Measurements from ENCODE around the gene GSTM1.
"Not testable (repeated sequence)": the region's sequence is repeated elsewhere in the genome, so short reads cannot be mapped to it uniquely, and the experiment has no call there.

GSTM1 gene

DNA sequence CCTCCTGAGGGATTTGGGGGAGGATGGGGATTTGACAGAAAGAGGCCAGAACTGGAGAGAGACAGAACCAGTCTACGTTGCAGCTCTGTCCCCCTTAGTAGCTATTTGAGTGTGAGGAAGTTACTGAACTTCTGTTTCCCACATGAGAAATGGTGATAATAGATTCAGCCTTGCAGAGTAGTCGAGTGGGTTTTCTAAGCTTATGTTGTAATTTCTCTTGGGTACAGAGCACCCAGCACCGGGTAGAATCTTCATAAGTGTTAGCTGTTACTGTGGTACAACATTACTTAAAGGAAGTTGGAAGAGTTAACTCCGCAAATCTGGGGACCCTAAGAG lies 27.0 kb upstream of the GSTM1 start:
- DNase-seq: not testable (repeated sequence)

DNA sequence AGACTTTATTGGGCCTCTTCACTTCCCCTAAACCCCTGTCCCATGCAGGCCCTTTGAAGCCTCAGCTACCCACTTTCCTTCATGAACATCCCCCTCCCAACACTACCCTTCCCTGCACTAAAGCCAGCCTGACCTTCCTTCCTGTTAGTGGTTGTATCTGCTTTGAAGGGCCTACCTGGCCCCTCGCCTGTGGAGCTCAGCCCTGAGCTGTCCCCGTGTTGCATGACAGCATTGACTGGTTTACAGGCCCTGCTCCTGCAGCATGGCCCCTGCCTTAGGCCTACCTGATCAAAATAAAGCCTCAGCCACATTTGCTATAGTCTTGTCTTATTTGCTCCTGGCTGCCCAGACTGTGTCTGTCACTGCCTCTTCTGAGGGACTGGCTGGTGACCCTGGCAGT lies 26.2 kb upstream of the GSTM1 start:
- no peak for DNase-seq

DNA sequence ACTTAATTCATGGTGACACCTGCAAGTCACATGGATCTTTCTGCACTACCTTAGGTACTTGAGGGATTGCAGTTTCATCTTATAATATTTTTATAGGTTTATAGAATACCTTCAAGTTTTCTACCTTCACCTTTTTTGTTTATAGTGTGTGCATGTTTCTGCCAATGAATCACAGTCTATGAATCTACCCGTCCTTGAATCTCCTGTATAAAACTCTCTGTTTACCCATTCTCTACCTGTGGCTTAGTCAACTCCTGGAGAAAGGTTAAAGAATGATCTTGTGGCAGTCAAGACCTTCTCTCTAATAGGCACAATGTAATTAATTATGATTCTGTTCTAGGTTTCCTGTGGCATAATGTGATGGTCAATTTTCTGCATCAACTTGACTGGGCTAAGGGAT lies 22.9 kb upstream of the GSTM1 start:
- no peak for DNase-seq

DNA sequence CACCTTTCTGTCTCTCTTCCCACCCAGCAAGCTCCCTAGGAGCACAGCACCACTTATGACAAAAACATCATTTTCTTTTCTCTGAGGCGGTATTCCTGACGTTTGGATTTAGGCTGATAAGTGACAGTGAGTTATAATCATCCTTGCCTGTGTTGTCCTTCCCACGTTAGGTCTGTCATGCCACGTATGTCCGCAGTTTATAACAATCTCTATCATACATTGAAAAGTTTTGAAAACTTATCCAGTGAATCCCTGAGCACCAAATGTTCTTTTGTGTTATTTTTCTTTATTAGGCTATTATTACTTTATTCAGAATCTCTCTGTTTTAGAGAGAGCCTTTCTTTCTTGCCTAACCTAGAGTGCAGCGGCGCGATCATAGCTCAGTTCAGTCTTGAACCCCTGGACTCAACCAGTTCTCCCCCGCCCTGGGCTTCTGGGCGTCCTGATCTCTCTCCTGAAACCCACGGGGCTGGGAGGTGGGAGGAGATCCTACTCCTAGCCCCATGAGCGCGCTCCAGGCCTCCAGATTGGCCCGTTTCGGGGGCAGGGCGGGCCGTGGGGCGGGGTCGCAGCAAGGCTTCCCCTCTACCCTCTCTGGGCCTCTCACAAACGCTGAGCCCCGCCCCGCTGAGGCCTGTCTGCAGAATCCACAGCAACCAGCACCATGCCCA lies 20.0 kb upstream of the GSTM1 start, which contains the start of gene GSTM2:
Gene GSTM2, plus strand, starts transcription at position 606 of the 671 bp plus-strand sequence. Its CDS starts 59 bp downstream, at position 665.
- peak; percentile 80 for DNase-seq

DNA sequence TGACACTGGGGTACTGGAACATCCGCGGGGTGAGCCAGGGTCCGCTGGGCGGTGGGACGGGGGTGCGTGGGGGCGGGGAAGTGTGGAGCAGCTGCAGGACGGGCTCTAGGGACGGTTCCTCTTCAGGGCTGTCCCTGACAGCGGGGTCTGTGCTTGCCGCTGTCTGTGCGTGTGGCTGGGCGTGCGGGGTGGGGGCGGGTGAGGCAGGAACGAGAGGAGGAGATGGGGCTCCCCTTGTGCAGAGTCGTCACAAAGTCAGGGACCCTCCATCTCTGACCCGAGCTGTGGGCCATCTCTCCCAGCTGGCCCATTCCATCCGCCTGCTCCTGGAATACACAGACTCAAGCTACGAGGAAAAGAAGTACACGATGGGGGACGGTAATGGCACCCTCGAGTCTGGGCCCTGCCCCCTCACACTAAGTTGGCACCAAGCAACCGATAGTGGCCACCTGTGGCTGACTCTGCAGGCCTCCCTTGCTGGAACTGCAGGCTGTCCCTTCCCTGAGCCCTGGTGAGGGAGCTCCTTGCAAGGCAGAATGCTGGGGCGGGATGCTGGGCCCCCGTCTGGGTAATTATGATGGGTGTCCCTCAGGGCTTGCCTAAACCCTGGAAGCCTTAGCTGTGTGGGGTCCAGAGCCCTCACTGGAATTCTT lies 19.4 kb upstream of the GSTM1 start:
- DNase-seq: no peak

DNA sequence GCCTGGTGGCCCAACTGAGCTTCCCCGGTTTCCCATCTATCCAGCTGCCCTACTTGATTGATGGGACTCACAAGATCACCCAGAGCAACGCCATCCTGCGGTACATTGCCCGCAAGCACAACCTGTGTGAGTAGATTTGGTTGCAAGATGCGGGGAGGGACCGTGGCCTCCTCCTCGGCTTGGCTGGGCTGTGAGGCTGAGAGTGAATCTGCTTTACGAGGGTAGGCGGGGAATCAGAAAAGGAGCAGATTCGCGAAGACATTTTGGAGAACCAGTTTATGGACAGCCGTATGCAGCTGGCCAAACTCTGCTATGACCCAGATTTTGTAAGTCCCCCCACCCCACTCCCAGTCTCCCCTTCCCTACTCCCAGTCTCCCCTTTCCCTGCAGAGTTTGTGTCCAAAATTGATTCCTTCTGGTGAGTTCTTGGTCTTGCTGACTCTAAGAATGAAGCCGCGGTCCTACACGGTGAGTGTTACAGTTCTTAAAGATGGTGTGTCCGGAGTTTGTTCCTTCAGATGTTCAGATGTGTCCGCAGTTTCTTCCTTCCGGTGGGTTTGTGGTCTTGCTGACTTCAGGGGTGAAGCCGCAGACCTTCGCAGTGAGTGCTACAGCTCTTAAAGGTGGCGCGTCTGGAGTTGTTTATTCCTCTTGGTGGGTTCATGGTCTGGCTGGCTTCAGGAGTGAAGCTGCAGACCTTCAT lies 18.2 kb upstream of the GSTM1 start:
- no peak for DNase-seq

DNA sequence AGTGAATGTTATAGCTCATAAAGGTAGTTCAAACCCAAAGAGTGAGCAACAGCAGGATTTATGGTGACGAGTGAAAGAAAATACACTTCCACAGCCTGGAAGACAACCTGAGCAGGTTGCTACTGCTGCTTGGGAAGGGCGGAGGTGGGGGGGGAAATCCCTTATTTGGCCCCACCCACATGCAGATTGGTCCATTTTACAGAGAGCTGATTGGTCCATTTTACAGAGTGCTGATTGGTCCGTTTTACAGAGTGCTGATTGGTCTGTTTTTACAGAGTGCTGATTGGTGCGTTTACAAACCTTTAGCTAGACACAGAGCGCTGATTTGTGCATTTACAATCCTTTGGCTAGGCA lies 17.7 kb upstream of the GSTM1 start:
- DNase-seq: not testable (repeated sequence)

DNA sequence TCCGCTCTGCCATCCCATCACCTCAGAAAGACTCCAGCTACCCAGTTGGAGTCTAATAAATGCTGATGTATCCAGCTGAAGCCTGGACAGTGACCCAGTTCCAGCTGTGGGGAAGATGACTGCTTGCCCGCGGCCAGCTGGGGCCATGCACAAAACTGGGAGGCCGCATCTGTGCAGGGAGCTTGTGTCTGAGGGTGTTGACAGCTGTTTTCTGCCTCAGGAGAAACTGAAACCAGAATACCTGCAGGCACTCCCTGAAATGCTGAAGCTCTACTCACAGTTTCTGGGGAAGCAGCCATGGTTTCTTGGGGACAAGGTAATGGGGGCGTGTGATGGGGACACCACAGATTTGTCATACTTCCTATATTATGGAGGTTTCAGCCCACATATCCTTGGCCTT lies 16.6 kb upstream of the GSTM1 start:
- no peak for DNase-seq

DNA sequence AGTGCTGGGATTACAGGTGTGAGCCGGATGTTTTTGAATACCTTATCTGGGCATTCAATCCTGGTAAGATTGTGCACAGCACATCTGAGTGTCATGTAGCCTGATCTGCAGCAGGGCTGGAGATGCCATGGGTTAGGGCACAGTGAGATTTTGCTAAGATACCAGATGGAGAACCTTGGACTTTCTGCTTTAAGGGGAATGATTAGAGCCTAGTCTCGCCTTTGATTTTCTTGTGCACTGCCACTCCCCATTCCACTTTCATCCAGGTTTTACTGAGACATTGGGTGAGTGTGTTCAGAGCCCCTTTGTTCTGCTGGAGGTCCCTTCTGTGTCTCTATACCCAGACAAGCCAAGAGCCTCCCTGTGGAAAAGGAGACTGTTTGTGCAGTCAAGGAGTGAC lies 13.8 kb upstream of the GSTM1 start:
- DNase-seq: not testable (repeated sequence)

DNA sequence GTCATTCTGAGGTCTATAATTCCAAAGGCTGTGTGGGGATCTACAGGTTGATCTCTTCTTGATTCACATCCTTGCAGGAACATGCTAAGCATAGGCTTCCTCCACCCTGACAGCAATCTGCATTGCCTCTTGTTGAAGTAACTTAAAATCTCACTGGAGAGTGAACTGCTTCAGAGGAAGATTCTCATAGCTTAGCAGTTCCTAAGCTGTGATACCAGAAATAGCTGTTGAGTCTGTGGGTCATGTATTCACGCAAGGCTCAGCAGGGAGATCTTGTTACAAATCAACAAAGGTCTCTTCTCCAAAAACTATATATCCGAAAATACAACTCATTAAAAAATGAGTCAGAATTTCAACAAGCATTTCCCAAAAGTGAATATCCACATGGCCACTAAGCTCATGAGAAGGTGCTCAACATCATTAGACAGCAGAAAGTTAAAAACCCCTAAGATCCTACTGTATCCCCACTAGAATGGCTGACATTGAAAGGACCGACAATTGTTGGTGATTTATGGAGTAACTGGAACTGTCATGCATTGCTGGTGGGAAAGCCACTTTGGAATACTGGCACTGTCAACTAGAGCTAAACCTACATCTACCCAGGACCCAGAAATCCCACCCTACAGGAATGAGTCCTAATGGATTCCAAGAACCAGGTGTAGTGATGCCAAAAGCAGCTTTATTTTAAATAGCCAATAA lies 10.8 kb upstream of the GSTM1 start:
- DNase-seq: not testable (repeated sequence)

DNA sequence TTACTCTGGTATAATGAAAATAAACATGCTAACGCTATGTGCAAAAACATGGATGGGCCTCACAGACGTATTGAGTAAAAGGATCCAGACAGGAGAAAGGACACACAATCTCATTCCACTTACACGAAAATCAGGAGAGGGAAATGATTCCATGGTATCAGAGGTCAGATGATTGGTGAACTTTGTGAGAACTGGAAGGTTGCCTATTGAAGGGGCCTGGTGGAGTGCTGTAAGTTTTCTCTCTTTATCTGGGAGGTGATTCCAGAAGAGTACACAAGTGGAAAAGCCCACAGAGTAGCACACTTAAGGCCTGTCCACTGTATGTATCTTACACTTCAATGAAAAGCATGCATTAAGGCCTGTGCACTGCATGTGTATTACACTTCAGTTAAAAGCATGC lies 10.2 kb upstream of the GSTM1 start:
- no peak for DNase-seq

DNA sequence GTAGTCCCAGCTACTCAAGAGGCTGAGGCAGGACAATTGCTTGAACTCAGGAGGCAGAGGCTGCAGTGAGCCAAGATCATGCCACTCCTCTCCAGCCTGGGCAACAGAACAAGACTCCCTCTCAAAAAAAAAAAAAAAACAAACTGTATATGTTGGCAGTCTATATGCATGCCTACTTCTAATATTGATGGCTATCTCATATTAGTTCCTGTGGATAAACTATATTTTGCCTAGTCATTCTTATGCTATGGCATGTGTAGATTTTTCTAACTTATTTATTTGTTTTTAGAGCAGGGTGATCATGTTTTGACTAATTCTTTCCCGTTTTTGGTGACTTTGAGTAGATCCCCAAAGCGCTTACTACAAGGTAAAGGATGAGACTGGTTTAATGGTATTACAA lies 9.0 kb upstream of the GSTM1 start:
- DNase-seq: not testable (repeated sequence)

DNA sequence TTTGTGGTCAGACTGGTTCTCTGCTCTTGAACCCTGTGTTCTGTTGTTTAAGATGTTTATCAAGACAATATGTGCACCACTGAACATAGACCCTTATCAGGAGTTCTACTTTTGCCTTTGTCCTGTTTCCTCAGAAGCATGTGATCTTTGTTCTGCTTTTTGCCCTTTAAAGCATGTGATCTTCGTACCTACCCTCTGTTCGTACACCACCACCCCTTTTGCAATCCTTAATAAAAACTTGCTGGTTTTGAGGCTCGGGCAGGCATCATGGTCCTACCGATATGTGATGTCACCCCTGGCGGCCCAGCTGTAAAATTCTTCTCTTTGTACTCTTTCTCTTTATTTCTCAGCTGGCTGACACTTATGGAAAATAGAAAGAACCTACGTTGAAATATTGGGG lies 2.8 kb upstream of the GSTM1 start:
- not testable (repeated sequence) for DNase-seq

DNA sequence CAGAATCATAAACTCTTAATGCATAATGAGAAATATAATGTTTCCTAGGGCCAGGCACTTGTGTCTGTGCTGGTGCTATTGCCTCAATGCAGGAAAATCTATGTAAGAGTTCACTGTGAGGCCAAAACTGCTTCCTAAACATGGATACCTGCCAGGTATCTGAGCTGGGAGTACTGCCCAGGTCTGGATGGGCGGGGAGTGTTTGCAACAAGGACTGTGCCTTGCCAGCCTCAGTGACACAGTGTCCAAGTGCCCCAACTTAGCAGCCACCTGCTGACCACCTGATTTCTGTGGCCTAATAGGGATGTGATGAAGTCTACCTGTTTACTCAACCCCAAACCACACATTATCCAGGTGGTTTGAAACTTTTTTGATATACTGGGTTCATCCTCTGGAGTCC lies 2.2 kb upstream of the GSTM1 start:
- DNase-seq: not testable (repeated sequence)

DNA sequence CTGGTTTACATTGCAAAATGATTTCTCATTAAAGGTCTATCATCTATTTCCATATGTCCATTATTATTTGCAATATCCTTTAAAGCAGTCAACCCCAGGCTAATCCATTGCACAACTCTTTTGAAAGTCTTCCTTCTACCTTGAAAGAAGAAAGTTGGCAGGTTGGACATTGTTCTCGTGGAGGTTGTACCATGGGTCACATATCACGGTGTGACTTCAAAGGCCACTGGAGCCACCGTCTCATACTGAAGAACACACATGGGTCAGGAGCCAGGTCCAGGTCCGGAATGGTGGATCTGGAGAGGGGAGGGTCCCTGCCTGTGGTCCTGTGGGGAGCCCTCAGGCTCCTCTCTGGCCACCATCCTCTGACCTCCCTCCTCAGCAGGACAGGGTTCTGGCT lies 1.7 kb upstream of the GSTM1 start:
- DNase-seq: not testable (repeated sequence)

DNA sequence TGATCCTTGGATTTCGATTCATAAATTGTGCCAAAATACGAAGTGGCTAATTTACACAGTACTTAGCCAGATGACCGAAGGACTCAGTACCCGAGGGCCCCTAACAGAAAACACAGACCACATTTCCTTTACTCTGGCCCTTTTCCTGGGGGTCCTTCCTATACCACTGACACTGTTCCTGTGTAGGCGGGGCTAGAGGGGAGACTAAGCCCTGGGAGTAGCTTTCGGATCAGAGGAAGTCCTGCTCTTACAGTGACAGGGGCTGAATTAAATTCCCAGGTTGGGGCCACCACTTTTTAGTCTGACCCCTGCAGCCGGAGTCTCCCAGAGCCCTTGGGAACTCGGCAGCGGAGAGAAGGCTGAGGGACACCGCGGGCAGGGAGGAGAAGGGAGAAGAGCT lies 508 bp upstream of the GSTM1 start:
- DNase-seq: not testable (repeated sequence)

DNA sequence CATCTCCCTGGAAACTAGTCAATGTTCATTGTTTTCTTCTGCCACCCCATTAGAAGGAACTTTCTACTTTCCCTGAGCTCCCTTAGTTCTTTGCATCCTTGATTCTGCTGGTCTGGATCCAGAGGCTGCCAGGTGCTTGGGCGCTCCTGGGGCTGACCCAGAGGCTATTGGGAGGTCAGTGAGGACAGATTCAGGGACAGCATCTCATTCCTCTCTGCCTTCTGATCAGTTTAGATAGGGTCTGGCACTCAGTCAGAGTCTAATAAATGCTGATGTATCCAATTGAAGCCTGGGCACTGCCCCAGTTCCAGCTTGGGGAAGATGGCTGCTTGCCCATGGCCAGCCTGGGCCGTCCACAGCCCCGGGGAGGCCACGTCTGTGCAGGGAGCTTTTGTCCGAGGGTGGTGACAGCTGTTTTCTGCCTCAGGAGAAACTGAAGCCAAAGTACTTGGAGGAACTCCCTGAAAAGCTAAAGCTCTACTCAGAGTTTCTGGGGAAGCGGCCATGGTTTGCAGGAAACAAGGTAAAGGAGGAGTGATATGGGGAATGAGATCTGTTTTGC lies 2.3 kb downstream of the GSTM1 start:
- DNase-seq: no peak

DNA sequence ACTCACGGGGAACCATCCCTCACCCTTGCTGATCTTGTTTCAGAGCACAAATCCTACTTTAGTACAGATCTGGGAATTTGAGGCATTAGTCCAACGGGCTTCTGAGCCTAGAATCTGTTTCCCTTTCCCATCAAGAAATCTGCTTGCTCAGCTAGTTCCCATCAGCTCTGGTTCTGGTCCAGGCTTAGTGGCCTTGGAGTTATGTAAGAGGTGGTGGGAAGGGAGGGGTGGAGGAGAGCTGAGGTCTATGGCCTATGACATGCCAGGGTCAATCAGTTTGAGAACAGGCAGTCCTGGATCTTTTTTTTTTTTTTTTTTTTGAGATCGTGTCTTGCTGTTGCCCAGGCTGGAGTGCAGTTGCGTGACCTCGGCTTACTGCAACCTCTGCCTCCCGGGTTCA lies 4.1 kb downstream of the GSTM1 start:
- DNase-seq: no peak

DNA sequence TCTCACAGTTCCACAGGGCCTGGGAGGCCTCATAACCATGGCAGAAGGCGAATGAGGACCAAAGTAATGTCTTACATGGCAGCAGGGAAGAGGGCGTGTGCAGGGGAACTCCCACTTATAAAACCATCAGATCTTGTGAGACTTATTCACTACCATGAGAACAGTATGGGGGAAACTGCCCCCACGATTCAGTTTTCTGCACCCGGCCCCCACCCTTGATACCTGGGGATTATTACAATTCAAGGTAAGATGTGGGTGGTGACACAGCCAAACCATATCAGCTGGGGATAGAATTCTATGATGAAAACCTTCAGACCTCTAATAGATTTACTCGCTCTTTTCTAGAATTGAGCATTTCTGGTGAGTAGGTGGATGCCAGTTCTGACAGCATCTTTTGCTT lies 6.8 kb downstream of the GSTM1 start:
- DNase-seq: not testable (repeated sequence)

DNA sequence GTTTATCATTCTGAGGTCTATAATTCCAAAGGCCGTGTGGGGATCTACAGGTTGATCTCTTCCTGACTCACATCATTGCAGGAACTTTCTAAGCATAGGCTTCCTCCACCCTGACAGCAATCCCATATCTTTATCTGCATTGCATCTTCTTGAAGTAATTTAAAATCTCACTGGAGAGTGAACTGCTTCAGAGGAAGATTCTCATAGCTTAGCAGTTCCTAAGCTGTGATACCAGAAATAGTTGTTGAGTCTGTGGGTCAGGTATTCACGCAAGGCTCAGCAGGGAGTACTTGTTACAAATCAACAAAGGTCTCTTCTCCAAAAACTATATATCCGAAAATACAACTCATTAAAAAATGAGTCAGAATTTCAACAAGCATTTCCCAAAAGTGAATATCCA lies 7.5 kb downstream of the GSTM1 start:
- DNase-seq: not testable (repeated sequence)

DNA sequence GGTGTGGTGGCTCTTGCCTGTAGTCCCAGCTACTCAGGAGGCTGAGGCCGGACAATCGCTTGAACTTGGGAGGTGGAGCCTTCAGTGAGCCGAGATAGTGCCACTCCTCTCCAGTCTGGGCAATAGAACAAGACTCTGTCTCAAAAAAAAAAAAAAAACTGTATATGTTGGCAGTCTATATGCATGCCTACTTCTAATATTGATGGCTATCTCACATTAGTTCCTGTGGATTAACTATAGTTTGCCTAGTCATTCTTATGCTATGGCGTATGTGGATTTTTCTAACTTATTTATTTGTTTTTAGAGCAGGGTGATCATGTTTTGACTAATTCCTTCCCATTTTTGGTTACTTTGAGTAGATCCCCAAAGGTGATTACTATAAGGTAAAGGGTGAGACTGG lies 9.4 kb downstream of the GSTM1 start:
- DNase-seq: no peak

DNA sequence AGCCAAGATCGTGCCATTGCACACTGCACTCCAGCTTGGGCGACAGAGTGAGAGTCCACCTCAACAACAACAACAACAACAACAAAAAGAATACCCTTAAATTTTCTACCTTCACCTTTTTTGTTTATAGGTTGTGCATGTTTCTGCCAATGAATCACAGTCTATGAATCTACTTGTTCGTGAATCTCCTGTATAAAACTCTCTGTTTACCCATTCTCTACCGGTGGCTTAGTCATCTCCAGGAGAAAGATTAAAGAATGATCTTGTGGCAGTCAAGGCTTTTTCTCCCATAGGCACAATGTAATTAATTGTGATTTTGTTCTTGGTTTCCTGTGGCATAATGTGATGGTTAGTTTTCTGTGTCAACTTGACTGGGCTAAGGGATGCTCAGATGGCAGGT lies 10.2 kb downstream of the GSTM1 start:
- not testable (repeated sequence) for DNase-seq

DNA sequence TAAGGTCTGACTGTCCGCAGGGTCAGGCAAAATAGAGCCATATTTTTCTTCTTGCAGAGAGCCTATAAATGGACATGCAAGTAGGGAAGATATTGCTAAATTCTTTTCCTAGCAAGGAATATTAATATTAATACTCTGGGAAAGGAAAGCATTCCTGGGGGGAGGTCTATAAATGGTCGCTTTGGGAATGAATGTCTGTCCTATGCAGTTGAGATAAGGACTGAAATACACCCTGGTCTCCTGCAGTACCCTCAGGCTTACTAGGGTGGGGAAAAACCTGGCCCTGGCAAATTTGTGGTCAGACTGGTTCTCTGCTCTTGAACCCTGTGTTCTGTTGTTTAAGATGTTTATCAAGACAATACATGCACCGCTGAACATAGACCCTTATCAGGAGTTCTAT lies 15.3 kb downstream of the GSTM1 start:
- DNase-seq: not testable (repeated sequence)

All from activated CD8-positive, alpha-beta memory T cell treated with anti-CD3 and anti-CD28 coated beads, Interleukin-2, amount 50 U/mL, for 4 hours (primary cell).